Neuron (in vitro differentiated cells): Measurements from ENCODE around the gene STAG1.
"Not testable (repeated sequence)": the region's sequence is repeated elsewhere in the genome, so short reads cannot be mapped to it uniquely, and the experiment has no call there.

Source experiments
- H2AFZ ChIP-seq: one replicate; pipeline ENCODE4 v1.6.1; 2013; ENCODE audit warnings: low read depth, mild to moderate bottlenecking, inconsistent platforms, low read length, moderate library complexity
- H3K27me3 ChIP-seq: one replicate; pipeline ENCODE4 v1.6.1; 2013; ENCODE audit warnings: low read length; ENCODE audit not compliant: insufficient read depth
- H3K36me3 ChIP-seq: one replicate; pipeline ENCODE4 v1.6.1; 2013; ENCODE audit warnings: low read length; ENCODE audit not compliant: insufficient read depth
- H3K4me1 ChIP-seq: one replicate; pipeline ENCODE4 v1.6.1; 2013; ENCODE audit warnings: low read length; ENCODE audit not compliant: insufficient read depth
- H3K4me3 ChIP-seq: 2 replicates; pipeline ENCODE4 v1.5.1; 2013; ENCODE audit warnings: mild to moderate bottlenecking, low read length, moderate library complexity
- H3K9me3 ChIP-seq: one replicate; pipeline ENCODE4 v1.6.1; 2013; ENCODE audit warnings: low read length

The STAG1 gene

DNA sequence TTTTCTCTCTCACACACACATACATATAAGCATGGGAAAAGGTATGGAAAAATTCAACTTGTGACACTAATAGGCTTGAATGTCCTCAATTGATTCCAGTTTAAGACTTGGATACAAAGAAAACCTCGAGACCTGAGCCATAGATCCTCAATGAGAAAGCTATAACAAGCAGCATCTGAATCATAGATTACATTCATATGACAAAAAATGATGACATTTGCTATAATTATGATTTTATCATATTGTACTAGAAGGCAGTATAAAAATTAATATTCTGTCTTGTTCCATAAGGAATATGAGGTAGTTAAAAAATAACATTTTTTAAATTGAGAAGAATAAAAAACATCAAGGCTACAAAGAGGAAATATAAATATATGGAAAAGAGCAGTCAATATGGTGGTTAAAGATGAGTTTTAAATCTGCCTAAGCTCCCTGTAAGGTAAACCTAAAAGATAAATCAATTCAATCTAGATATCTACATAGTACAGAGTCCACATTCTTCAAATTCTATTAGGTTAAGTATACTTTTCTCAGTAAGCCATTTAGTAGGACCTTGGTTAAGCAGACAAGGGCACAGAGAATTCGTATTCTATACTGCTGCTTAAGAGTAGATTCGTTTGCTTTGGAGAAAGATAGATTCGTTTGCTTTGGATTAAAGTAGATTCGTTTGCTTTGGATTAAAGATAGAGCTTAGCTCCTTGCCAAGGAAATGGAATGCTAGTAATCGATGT, 175.7 kb downstream of the STAG1 start:
- Histone ChIP-seq H3K4me3 (no peak overlapping the region), H3K4me1 (no peaks in the 10 kb centered on the region), H3K9me3 (peaks cover 4% of the 10 kb centered on the region), H3K27me3 (no peaks in the 10 kb centered on the region), H2AFZ (no peak overlapping the region), H3K36me3 (no peaks in the 10 kb centered on the region)

DNA sequence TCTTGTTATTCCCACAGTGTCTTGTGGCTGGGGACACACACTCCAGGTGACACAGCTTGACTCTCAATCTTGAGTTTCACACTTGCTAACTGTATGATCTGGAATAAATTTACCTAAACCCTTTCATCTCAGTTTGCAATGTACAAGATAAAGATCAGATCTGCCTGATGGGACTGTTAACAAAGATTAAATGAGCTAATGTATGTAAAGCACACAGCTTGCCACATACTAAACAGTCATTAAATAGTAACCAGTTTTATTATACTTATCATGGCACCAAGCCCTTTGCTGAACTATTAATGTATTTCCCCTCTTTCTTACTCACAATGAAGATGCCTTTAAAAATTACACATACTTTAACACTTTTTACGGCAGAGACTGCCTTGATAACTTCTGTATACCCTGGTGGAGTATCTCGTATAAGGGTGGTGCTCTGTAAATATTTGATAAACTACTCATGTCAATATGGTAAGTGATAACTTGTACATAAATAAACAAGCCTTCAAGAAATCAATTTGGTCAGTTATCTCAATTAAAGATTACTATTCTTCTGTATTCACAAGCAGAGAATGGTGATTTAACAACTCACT, 184.5 kb downstream of the STAG1 start:
- no peak overlapping the region for H2AFZ ChIP-seq
- no peak overlapping the region for H3K4me3 ChIP-seq
- no peaks in the 10 kb centered on the region for H3K36me3 ChIP-seq
- no peaks in the 10 kb centered on the region for H3K4me1 ChIP-seq
- no peaks in the 10 kb centered on the region for H3K27me3 ChIP-seq
- peaks cover under 1% of the 10 kb centered on the region for H3K9me3 ChIP-seq

DNA sequence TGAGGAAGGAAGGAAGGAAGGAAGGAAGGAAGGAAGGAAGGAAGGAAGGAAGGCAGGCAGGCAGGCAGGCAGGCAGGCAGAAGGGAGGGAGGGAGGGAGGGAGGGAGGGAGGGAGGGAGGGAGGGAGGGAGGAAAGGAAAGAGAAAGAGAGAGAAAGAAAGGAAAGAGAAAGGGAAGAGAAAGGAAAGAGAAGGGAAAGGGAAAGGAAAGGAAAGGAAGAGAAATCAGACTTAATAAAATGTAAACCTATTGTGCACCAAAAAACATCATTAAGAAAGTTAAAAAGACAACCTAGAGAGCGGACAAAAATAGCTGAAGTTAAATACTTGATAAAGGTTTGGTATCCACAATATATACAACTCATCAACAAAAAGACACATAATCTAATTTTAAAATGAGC, 187.2 kb downstream of the STAG1 start:
- not testable (repeated sequence) for H3K9me3 ChIP-seq, H3K27me3 ChIP-seq, H3K4me1 ChIP-seq, H3K36me3 ChIP-seq, H3K4me3 ChIP-seq, H2AFZ ChIP-seq

DNA sequence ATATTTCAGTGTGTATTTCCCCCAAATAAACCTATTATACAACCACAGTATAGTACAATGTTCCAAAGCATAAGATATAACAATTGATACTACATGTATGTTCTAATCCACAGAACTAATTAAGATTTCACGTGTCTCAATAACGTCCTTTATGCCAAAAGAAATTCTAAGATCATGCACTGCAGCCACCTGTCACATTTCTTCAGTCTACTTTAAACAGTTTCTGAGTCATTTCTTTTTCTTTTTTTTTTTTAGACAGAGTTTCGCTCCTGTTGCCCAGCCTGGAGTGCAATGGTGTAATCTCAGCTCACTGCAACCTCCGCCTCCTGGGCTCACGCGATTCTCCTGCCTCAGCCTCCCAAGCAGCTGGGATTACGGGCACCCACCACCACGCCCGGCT, 190.2 kb downstream of the STAG1 start:
- H3K4me1 ChIP-seq = no peaks in the 10 kb centered on the region

DNA sequence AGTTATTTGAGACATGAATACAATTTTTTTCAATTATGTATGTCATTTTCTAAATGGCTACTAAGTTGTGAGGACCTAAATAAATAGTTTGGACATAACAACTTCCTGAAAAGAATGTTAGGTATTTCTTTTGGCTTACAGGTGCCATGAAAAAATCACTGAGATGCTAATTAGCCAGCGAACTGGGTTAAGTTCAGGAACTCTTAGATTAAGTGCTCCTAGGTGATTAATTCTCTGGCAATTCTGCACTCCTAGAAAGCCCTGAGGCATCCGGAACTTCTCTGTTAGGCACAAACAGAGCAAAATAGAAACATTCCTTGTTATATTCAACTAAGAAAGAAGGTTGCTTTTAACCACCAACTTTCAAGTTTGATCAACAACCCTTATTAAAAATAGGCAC, 192.3 kb downstream of the STAG1 start:
- H3K36me3 ChIP-seq = no peaks in the 10 kb centered on the region
- H3K27me3 ChIP-seq = no peaks in the 10 kb centered on the region
- no peak overlapping the region for H2AFZ ChIP-seq
- H3K9me3 ChIP-seq = peaks cover 1% of the 10 kb centered on the region
- no peaks in the 10 kb centered on the region for H3K4me1 ChIP-seq
- H3K4me3 ChIP-seq = no peak overlapping the region

More for the DNA sequence above, 190.2 kb downstream of the STAG1 start:
- H3K9me3 ChIP-seq = no peaks in the 10 kb centered on the region
- H3K4me3 ChIP-seq = no peak overlapping the region
- no peaks in the 10 kb centered on the region for H3K36me3 ChIP-seq
- no peaks in the 10 kb centered on the region for H3K27me3 ChIP-seq
- no peak overlapping the region for H2AFZ ChIP-seq

DNA sequence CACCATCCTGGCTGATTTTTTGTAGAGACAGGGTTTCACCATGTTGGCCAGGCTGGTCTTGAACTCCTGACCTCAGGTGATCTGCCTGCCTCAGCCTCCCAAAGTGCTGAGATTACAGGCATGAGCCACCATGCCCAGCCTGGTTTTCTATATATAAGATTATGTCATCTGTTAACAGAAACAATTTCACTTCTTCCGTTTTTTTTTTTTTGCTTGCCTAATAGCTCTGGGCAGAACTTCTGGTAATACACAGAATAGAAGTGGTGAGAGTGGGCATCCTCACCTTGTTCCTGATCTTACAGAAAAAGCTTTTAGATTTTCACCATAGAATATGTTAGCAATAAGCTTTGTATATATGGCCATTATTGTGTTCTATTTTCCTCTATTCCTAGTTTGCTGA, 202.7 kb downstream of the STAG1 start:
- not testable (repeated sequence) for H3K9me3 ChIP-seq, H2AFZ ChIP-seq, H3K4me1 ChIP-seq, H3K36me3 ChIP-seq, H3K4me3 ChIP-seq, H3K27me3 ChIP-seq

DNA sequence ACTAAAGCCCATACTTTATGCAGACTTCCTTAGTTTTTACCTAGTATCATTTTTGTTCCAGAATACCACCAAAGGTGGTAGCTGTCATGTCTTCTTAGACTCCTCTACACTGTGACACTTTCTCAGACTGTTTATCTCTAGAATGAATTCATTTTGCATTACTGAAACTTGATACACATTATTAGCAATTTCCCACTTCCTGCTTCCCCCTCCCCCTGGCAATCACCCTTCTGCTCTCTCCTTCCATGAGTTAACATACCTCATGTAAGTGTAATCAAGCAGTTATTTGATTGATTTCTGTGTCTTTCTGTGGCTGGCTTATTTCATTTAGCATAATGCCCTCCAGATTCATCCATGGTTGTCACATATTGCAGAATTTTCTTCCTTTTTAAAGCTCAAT, 204.9 kb downstream of the STAG1 start:
- H3K36me3 ChIP-seq = no peaks in the 10 kb centered on the region
- H3K4me1 ChIP-seq = no peaks in the 10 kb centered on the region
- H3K9me3 ChIP-seq = peaks cover 1% of the 10 kb centered on the region
- H3K27me3 ChIP-seq = no peaks in the 10 kb centered on the region
- no peak overlapping the region for H2AFZ ChIP-seq
- no peak overlapping the region for H3K4me3 ChIP-seq

DNA sequence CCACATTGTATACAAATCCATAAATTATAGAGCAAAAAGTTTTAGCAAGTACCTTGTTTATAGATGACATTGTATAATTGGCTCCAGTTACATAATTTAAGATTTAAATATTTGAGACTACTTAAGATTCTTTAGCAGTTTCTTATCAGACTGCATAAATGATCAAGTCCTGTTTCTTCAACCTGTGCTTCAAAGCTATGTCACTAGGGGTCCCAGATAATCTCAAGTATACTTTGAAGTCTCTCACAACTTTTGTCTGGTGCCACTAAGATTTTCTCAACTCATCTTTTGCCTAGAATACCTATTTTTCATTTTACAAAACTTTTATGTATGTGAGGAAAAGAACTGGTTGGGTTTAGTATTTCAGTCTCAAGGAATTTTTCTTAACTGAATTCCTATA, 205.5 kb downstream of the STAG1 start:
- H3K4me3 ChIP-seq = no peak overlapping the region
- H3K36me3 ChIP-seq = no peaks in the 10 kb centered on the region
- no peaks in the 10 kb centered on the region for H3K27me3 ChIP-seq
- H2AFZ ChIP-seq = no peak overlapping the region
- peaks cover 1% of the 10 kb centered on the region for H3K9me3 ChIP-seq
- H3K4me1 ChIP-seq = no peaks in the 10 kb centered on the region

DNA sequence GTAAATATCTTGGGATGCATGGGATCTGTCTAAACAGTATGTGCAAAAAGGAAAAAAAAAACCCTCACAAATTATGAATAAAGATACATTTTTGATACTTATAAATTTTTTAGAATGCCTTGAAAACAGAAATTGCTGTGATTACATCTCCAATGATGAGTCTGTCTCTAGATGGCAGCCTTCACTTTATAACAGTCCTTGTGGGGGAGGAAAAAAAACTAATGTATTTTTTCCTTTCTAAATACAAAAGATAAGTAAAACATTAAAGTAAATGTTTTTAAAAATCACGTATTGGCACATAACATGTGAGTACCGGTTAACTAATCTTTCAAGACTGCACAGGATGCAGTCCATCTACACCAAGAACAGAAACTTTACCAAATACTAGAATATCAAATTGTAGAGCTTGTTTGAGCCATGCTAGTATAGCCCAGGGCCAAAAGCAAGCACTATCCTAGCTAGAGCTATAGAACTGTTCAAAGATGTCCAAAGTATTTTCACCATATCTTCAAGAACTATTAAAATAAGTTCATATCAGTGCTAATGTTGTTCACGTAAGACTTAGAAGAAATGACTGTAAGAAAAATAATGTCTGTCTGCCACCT, 206.4 kb downstream of the STAG1 start:
- H3K36me3 ChIP-seq = no peaks in the 10 kb centered on the region
- no peak overlapping the region for H2AFZ ChIP-seq
- no peaks in the 10 kb centered on the region for H3K4me1 ChIP-seq
- H3K4me3 ChIP-seq = no peak overlapping the region
- peaks cover 1% of the 10 kb centered on the region for H3K9me3 ChIP-seq
- H3K27me3 ChIP-seq = no peaks in the 10 kb centered on the region

DNA sequence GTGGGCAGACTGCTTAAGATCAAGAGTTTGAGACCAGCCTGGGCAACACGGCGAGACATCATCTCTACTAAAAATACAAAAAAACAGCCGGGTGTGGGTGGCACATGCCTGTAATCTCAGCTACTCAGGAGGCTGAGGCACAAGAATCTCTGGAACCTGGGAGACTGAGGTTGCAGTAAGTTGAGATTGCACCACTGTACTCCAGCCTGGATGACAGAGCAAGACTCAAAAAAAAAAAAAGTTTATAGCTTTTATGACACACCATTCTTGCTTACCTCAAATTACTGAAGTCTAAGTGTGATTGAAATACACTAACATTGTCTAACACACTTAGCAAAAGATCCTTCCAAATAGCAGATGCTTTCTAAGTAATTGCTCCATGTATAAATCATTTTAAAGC, 207.6 kb downstream of the STAG1 start:
- H3K36me3 ChIP-seq = peaks cover 2% of the 10 kb centered on the region
- no peak overlapping the region for H3K4me3 ChIP-seq
- H2AFZ ChIP-seq = no peak overlapping the region
- peaks cover 1% of the 10 kb centered on the region for H3K9me3 ChIP-seq
- no peaks in the 10 kb centered on the region for H3K4me1 ChIP-seq
- H3K27me3 ChIP-seq = no peaks in the 10 kb centered on the region

DNA sequence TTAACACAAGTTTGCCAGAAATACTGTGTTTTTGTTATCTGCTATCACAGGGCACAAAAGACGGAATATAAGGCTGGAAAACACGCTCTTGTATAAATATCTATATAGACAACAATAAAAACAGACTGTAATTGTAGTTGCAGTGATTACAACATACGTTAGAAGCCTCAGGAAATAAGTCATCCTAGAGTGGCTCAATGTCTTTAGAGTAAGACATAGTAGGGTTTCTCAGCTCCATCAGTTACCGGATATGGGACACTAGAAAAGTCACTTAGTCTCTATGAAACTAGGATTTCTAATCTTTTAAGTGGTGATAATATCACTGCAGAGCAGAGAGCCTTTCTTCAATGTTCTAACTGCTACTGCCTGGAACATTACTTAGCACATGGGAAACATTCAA, 208.8 kb downstream of the STAG1 start:
- Histone ChIP-seq H3K9me3 (no peaks in the 10 kb centered on the region), H3K27me3 (no peaks in the 10 kb centered on the region), H3K36me3 (peaks cover 2% of the 10 kb centered on the region), H3K4me3 (no peak overlapping the region), H2AFZ (no peak overlapping the region), H3K4me1 (no peaks in the 10 kb centered on the region)

DNA sequence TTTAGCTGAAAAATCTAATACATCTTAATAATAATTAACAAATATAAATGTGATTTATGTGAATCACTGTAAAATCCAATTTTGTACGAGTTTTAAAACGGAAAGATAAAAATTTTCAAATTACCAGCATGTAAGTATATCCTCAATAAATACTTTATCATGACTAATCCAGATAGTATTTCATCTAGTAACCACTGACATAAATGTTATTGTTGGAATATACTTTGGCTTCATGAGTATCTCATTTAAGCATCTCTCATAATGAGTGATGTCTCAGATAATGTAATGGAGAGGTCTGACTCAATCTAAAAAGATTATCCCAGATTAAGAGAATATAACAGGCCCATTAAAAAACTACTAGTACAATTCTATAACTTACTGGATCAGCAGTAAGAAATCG, 216.3 kb downstream of the STAG1 start:
- no peak overlapping the region for H3K4me3 ChIP-seq
- H3K27me3 ChIP-seq = no peaks in the 10 kb centered on the region
- H3K4me1 ChIP-seq = no peaks in the 10 kb centered on the region
- H3K9me3 ChIP-seq = peaks cover 4% of the 10 kb centered on the region
- H2AFZ ChIP-seq = no peak overlapping the region
- peaks cover 2% of the 10 kb centered on the region for H3K36me3 ChIP-seq

DNA sequence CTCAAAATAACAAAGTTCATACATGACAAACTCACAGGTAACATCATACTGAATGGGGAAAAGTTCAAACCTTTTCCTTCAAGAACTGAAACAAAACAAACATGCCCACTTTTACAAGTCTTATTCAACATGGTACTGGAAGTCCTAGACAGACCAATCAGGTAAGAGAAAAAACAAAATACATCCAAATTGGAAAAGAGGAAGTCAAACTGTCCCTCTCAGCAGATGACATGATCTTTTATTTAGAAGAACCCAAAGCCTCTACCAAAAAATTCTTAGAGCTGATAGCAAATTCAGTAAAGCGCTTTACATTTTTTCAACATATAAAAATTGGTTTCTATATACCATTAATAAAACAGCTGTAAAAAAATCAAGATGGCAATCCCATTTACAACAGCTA, 219.4 kb downstream of the STAG1 start:
- no peaks in the 10 kb centered on the region for H3K36me3 ChIP-seq
- no peaks in the 10 kb centered on the region for H3K4me1 ChIP-seq
- no peak overlapping the region for H2AFZ ChIP-seq
- H3K27me3 ChIP-seq = no peaks in the 10 kb centered on the region
- no peak overlapping the region for H3K4me3 ChIP-seq
- H3K9me3 ChIP-seq = peaks cover 7% of the 10 kb centered on the region
